ENCODE results near the gene C2CD3.

The C2CD3 gene

GRCh38 chr11:74004759-74005615 lies 165.8 kb downstream of the C2CD3 start:
- H3K4me3 ChIP-seq (ENCODE audit: low read depth, low read length): no peak overlapping the region
- TF ChIP-seq, protein P1, sequence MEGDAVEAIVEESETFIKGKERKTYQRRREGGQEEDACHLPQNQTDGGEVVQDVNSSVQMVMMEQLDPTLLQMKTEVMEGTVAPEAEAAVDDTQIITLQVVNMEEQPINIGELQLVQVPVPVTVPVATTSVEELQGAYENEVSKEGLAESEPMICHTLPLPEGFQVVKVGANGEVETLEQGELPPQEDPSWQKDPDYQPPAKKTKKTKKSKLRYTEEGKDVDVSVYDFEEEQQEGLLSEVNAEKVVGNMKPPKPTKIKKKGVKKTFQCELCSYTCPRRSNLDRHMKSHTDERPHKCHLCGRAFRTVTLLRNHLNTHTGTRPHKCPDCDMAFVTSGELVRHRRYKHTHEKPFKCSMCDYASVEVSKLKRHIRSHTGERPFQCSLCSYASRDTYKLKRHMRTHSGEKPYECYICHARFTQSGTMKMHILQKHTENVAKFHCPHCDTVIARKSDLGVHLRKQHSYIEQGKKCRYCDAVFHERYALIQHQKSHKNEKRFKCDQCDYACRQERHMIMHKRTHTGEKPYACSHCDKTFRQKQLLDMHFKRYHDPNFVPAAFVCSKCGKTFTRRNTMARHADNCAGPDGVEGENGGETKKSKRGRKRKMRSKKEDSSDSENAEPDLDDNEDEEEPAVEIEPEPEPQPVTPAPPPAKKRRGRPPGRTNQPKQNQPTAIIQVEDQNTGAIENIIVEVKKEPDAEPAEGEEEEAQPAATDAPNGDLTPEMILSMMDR (conservative IDR thresholded peaks at IDR 0.05; ENCODE audit: low read depth, low read length): no peak
- DNase-seq (ENCODE audit: low read depth): no peak

DNA sequence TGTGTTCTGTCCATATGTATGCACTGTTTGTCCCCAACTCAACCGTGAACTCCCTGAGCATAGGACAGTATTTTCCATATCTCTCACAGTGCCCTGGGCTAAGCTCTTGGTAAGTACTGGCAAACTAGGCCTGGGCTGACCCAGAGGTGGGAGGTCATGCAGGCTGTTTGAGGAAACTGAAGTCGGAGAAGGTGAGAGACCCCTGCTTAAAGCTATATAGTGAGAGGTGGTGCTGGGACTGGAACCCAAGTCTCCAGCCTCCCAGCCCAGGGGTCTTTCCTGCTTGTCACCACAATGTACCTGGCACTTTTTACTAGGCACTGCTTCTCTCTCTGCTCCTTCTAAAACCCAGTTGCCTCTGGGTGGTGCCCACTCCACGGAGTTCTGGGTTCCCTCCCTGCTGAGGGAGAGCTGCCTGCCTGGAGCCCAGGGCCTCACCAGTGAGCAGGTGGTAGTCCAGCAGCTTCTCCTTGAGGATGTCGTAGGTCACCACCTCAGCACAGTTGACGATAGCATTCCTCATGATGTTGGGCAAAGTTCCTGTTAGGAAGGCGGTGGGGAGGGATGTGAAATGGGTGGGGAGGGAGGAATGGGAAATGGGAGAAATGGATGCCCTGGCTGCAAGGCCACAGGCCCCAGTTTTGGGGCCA lies 166.6 kb downstream of the C2CD3 start:
- H3K4me3 ChIP-seq (ENCODE audit: low read depth, low read length): no peak overlapping the region
- TF ChIP-seq, protein P1 (conservative IDR thresholded peaks at IDR 0.05; ENCODE audit: low read depth, low read length): no peak
- no peak for DNase-seq (ENCODE audit: low read depth)

DNA sequence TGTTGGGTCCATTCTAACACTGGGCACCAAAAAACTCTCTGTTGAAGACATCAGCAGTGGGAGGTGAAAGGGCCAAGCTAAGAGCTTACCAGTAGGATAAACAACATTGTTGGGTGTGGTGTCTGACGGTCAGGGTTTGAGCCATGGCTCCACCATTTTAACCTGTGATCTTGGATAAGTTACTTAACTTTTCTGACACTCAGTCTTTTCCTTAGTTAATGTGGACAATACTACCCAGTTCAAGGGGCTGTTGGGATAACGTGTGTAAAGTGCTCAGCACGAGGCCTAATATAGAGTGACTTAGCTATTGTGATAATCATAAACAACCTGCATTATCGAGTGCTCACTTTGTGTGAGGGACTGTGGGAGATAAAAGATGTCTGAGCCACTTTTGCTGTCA lies 168.0 kb downstream of the C2CD3 start:
- DNase-seq (ENCODE audit: low read depth): no peak
- TF ChIP-seq, protein P1 (conservative IDR thresholded peaks at IDR 0.05; ENCODE audit: low read depth, low read length): no peak
- no peak overlapping the region for H3K4me3 ChIP-seq (ENCODE audit: low read depth, low read length)

GRCh38 chr11:74001822-74002286 lies 168.9 kb downstream of the C2CD3 start:
- no peak overlapping the region for H3K4me3 ChIP-seq (ENCODE audit: low read depth, low read length)
- TF ChIP-seq, protein P1 (conservative IDR thresholded peaks at IDR 0.05; ENCODE audit: low read depth, low read length): no peak

GRCh38 chr11:74000307-74001133 lies 170.3 kb downstream of the C2CD3 start:
- no peak for DNase-seq (ENCODE audit: low read depth)
- TF ChIP-seq, protein P1 (conservative IDR thresholded peaks at IDR 0.05; ENCODE audit: low read depth, low read length): no peak
- H3K4me3 ChIP-seq (ENCODE audit: low read depth, low read length): no peak overlapping the region

More at GRCh38 chr11:74001822-74002286, 168.9 kb downstream of the C2CD3 start:
- no peak for DNase-seq (ENCODE audit: low read depth)

DNA sequence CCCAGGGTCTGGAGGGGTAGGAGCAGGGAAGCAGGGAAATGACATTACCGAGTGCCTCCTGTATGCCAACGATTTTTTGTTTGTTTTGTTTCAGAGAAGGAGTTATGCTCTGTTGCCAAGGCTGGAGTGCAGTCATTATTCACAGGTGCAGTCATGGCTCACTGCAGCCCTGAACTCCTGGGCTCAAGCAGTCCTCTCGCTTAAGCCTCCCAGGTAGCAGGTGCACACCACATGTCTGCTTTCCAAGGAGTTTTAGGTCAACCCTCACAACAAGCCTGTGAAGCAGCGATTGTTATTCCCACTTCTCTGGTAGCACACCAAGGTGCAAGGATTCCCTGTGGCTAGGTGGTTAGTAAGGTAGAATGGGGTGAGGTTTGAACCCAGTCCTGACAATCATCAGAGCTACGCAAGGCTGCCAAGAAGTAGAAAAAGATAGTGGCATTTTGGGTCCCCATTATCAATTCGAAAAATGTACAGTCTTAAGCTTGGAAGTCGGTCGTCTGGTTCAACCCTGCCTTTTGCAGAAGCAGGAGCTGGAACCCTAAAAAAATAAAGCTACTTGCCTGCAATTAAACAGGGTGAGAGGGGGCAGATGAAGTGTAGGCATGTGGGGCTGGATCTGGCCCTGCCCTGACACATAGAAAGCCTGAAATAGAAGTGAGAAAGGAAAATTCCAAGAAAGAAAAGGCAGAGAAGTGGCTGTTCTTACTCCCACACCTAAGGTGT lies 171.1 kb downstream of the C2CD3 start:
- H3K4me3 ChIP-seq (ENCODE audit: low read depth, low read length): no peak overlapping the region
- TF ChIP-seq, protein P1 (conservative IDR thresholded peaks at IDR 0.05; ENCODE audit: low read depth, low read length): no peak
- no peak for DNase-seq (ENCODE audit: low read depth)

All from choroid plexus epithelial cell (primary cell).